ENCODE data around the gene OR4D9. TPM values are rescaled to one million over a fixed set of nuclear protein-coding genes. Genes with fewer than 3 reads are reported as not detected.

The OR4D9 gene
- not detected in 5 replicates for total RNA-seq (2022; extraction: Qiagen RNA extraction)

DNA sequence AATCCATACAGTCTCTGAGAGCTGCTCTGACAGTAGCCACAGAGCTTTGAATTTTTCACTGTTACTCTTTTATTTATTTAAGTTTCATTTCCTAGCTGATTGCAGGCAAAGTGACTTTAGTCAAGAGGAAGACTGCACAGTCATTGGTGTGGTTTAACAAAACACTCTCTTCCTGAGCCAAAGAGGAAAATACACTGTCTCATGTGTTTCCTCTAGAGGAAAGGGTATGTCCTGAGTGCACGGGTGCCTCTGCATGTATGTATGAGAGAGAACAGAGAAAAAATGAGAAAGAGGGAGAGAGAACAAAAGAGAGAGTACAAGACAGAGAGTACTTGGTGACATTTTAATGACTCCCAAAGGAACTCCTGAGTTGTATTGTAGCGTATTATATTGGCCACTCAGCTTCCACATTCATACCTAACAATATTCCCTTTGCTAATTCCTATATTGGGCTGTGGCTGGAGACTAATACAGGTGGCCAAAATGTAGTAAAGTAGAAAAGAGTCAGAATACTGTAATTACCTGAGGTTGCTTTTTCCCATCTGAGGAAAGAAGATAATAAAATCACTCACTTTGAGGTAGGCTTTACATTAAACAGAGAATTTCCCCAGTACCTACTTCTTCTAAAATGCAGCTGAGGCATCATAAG, at the start of gene OR4D9:
TSS of gene OR4D9 (plus strand) at position 599 of the 649 bp plus-strand sequence. CDS start 3,374 bp downstream, outside the sequence.

DNA sequence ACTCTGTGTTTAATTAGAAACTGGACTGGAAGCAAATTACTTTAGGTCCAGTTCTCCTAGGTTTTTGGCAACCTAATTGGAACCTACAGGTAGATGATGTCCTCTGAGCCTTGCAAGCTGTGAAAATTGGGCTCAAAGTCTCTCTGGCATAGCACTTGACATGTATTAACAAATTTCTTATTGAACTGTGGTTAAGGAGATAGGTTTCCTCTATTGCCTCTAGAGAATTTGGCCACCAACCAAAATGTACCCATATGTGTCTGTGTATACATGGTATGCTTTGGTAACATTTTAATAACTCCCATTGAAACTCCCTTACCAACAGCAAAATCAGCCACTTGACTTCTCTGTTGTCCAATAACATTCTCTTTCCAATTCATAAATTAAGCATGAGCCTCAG, 38.3 kb upstream of the OR4D9 start, which contains the start of gene OR4D10:
TSS of gene OR4D10 (plus strand) at position 301 of the 400 bp plus-strand sequence. CDS start 4,115 bp downstream, outside the sequence.

DNA sequence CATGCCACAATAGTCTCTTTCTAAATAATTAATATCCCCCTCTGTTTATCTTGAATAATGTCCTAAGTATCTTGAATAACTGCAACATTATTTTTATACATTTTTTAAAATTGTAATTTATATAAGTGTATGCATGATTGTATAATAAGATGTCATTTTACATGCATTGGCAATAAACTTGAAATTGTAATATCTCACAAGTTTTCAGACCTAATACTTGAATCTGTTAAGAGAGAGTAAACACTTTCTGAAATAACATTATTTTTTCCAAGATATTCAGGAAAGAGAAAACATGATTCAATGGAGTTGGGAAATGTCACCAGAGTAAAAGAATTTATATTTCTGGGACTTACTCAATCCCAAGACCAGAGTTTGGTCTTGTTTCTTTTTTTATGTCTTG, 8.1 kb upstream of the OR4D9 start, which contains the start of gene OR4D11:
TSS of gene OR4D11 (plus strand) at position 301 of the 400 bp plus-strand sequence. CDS start at position 301, 0 bp downstream.

Other genes with a start within 250 kb of the OR4D9 start
- gene OR5AN1, start 152.6 kb upstream of the OR4D9 start, total RNA-seq (2022; extraction: Qiagen RNA extraction) = not detected in 5 replicates
- not detected in 5 replicates for gene OR5A2, start 85.1 kb upstream of the OR4D9 start, total RNA-seq (2022; extraction: Qiagen RNA extraction)
- not detected in 5 replicates for gene OR5A1, start 75.1 kb upstream of the OR4D9 start, total RNA-seq (2022; extraction: Qiagen RNA extraction)
- gene OR4D6, start 54.6 kb upstream of the OR4D9 start, total RNA-seq (2022; extraction: Qiagen RNA extraction) = not detected in 5 replicates
- gene OR4D10, start 38.2 kb upstream of the OR4D9 start, total RNA-seq (2022; extraction: Qiagen RNA extraction) = not detected in 5 replicates
- gene OR4D11, start 8.0 kb upstream of the OR4D9 start, total RNA-seq (2022; extraction: Qiagen RNA extraction) = not detected in 5 replicates
- gene OSBP, start 104.2 kb downstream of the OR4D9 start, total RNA-seq (2022; extraction: Qiagen RNA extraction) = 27.6 to 36.5 TPM (median 28.5 TPM) in 5 replicates
- 41.8 to 48.5 TPM (median 46.9 TPM) in 5 replicates for gene PATL1, start 157.5 kb downstream of the OR4D9 start, total RNA-seq (2022; extraction: Qiagen RNA extraction)
- not detected in 5 replicates for gene OR10V1, start 202.3 kb downstream of the OR4D9 start, total RNA-seq (2022; extraction: Qiagen RNA extraction)
- gene STX3, start 243.8 kb downstream of the OR4D9 start, total RNA-seq (2022; extraction: Qiagen RNA extraction) = 19.2 to 27.2 TPM (median 22.7 TPM) in 5 replicates